HCT116 (cell line): ENCODE data around the gene PATZ1. TPM values are rescaled to one million over a fixed set of nuclear protein-coding genes. Genes with fewer than 3 reads are reported as not detected.

Source experiments
- ATAC-seq: fragments of 200-7000 bp; cut with Tn5 transposase; 2 replicates; pipeline ENCODE4 v1.9.1; 2020; ENCODE audit warnings: mild to moderate bottlenecking, moderate library complexity
- BruUV-seq: library from RNA; stranded (reverse); fragments of 400-500 nt; replicated peaks from 2 replicates; lab custom pipeline; 2021; lab: Mats Ljungman, UMichigan
- CTCF ChIA-PET: fragments of 300-600 bp; sonication (Branson Sonifier 250); formaldehyde crosslinking; loops from one replicate; lab custom pipeline; 2021; ENCODE audit warnings: antibody characterized with exemption; lab: Charles Lee
- POLR2A ChIA-PET: fragments of 300-600, 350-600 bp; sonication (Branson Sonifier 250); formaldehyde crosslinking; loops from one replicate; lab custom pipeline; 2021; ENCODE audit warnings: antibody characterized with exemption; lab: Charles Lee
- RAD21 ChIA-PET, 2 experiments: fragments of 300-600 bp; sonication (Branson Sonifier 250); formaldehyde crosslinking; loops; one replicate each; lab custom pipeline; 2023; ENCODE audit warnings: low total read pairs in 2 of 2; ENCODE audit not compliant: uncharacterized antibody in 2 of 2, unreplicated experiment in 2 of 2, low non-redundant PET in 1 of 2; lab: Charles Lee
- DNase-seq: peaks from one replicate; pipeline ENCODE4 v3.0.0-alpha.2; 2010; ENCODE audit warnings: low read depth, low spot score
- H2AFZ ChIP-seq: fragments of 200-600 bp; shearing (Covaris generic), sonication (generic); 2 replicates; pipeline ENCODE4 v1.6.1; 2017; ENCODE audit warnings: low read depth, mixed run types, mixed read lengths, antibody characterized with exemption, low read length; ENCODE audit not compliant: poor library complexity, severe bottlenecking
- H3K27ac ChIP-seq: 2 replicates; pipeline ENCODE4 v1.5.1; 2012; ENCODE audit warnings: low read depth, low read length
- H3K27me3 ChIP-seq: fragments of 200-600 bp; sonication (generic); 2 replicates; pipeline ENCODE4 v1.6.1; 2016; ENCODE audit warnings: mixed run types, low read length, mixed read lengths; ENCODE audit not compliant: insufficient read depth
- H3K36me3 ChIP-seq, 2 experiments: fragments of 200-500 bp in 1 of 2; fragments of 200-600 bp in 1 of 2; sonication (Bioruptor generic) in 1 of 2; sonication (generic) in 1 of 2; 2 replicates each; pipeline versions ENCODE4 v1.5.1 to v1.6.1; 2014 to 2016; ENCODE audit warnings: low read length in 2 of 2, inconsistent platforms in 1 of 2, mixed read lengths in 1 of 2, mixed run types in 1 of 2; ENCODE audit not compliant: insufficient read depth in 2 of 2, control insufficient read depth in 1 of 2
- H3K4me1 ChIP-seq, 2 experiments: fragments of 200-600 bp in 1 of 2; sonication (generic) in 1 of 2; 2 replicates each; pipeline versions ENCODE4 v1.5.1 to v1.6.1; 2012 to 2017; ENCODE audit warnings: low read length in 2 of 2, inconsistent platforms in 1 of 2, mild to moderate bottlenecking in 1 of 2, mixed read lengths in 1 of 2, mixed run types in 1 of 2, moderate library complexity in 1 of 2; ENCODE audit not compliant: insufficient read depth in 2 of 2, control insufficient read depth in 1 of 2
- H3K4me2 ChIP-seq: fragments of 200-600 bp; sonication (generic); 2 replicates; pipeline ENCODE4 v1.6.1; 2017; ENCODE audit warnings: mixed run types, low read length, mixed read lengths
- H3K4me3 ChIP-seq, 2 experiments: fragments of 200-600 bp in 1 of 2; sonication (generic) in 1 of 2; replicated peaks in 1 of 2; 2 replicates each; pipeline ENCODE4 v1.5.1; 2011 to 2016; ENCODE audit warnings: low read length in 2 of 2, control low read depth in 1 of 2, low read depth in 1 of 2, mild to moderate bottlenecking in 1 of 2, mixed read lengths in 1 of 2, mixed run types in 1 of 2
- H3K79me2 ChIP-seq: fragments of 200-600 bp; sonication (generic); 2 replicates; pipeline ENCODE4 v1.6.1; 2017; ENCODE audit warnings: mild to moderate bottlenecking, mixed run types, low read length, moderate library complexity, mixed read lengths; ENCODE audit not compliant: insufficient read depth
- H3K9ac ChIP-seq: fragments of 200-600 bp; sonication (generic); 2 replicates; pipeline ENCODE4 v1.6.1; 2016; ENCODE audit warnings: low read length, mixed read lengths
- H3K9me2 ChIP-seq: fragments of 200-600 bp; sonication (generic), shearing (Covaris generic); 2 replicates; pipeline ENCODE4 v1.6.1; 2017; ENCODE audit warnings: mixed run types, mild to moderate bottlenecking, moderate library complexity; ENCODE audit not compliant: insufficient read depth
- H3K9me3 ChIP-seq, 2 experiments: fragments of 200-500 bp in 1 of 2; fragments of 200-600 bp in 1 of 2; sonication (Bioruptor generic) in 1 of 2; sonication (generic) in 1 of 2; 2 replicates each; pipeline ENCODE4 v1.6.1; 2014 to 2017; ENCODE audit warnings: low read length in 2 of 2, mixed read lengths in 2 of 2, inconsistent platforms in 1 of 2, low read depth in 1 of 2, mild to moderate bottlenecking in 1 of 2, mixed run types in 1 of 2, moderate library complexity in 1 of 2; ENCODE audit not compliant: control insufficient read depth in 1 of 2, insufficient read depth in 1 of 2
- H4K20me1 ChIP-seq: fragments of 200-600 bp; sonication (generic), shearing (Covaris generic); 2 replicates; pipeline ENCODE4 v1.6.1; 2017; ENCODE audit warnings: mixed run types, mild to moderate bottlenecking, moderate library complexity; ENCODE audit not compliant: insufficient read depth
- EGR1 ChIP-seq: IDR thresholded peaks from 2 replicates; pipeline ENCODE4 v1.6.1; 2012; ENCODE audit warnings: low read depth
- ELF1 ChIP-seq: IDR thresholded peaks from 2 replicates; pipeline ENCODE4 v1.6.1; 2012; ENCODE audit warnings: low read depth, borderline replicate concordance
- EZH2 ChIP-seq: fragments of 200-600 bp; sonication (generic); IDR thresholded peaks from 2 replicates; pipeline ENCODE4 v1.6.1; 2017; ENCODE audit warnings: antibody characterized with exemption, mixed run types
- FOSL1 ChIP-seq: IDR thresholded peaks from 2 replicates; pipeline ENCODE4 v1.6.1; 2012; ENCODE audit warnings: low read depth
- MAX ChIP-seq: IDR thresholded peaks from 2 replicates; pipeline ENCODE4 v1.6.1; 2012
- POLR2AphosphoS5 ChIP-seq: IDR thresholded peaks from 2 replicates; pipeline ENCODE4 v1.6.1; 2011; ENCODE audit warnings: mild to moderate bottlenecking, low read depth, low read length, moderate library complexity
- RAD21 ChIP-seq: IDR thresholded peaks from 2 replicates; pipeline ENCODE4 v1.6.1; 2012; ENCODE audit warnings: low read depth, mild to moderate bottlenecking
- SIN3A ChIP-seq: IDR thresholded peaks from 2 replicates; pipeline ENCODE4 v1.6.1; 2012; ENCODE audit warnings: low read depth
- SP1 ChIP-seq: IDR thresholded peaks from 2 replicates; pipeline ENCODE4 v1.6.1; 2012; ENCODE audit warnings: low read depth
- SRF ChIP-seq: IDR thresholded peaks from 2 replicates; pipeline ENCODE4 v1.6.1; 2012; ENCODE audit warnings: low read depth
- ZBTB33 ChIP-seq: IDR thresholded peaks from 2 replicates; pipeline ENCODE4 v1.6.1; 2011; ENCODE audit warnings: mild to moderate bottlenecking, low read length, moderate library complexity; ENCODE audit not compliant: insufficient replicate concordance; ENCODE audit errors: extremely low read depth
- ZNF274 ChIP-seq: fragments of 200-500 bp; sonication (Bioruptor generic); IDR thresholded peaks from 2 replicates; pipeline ENCODE4 v1.6.1; 2014; ENCODE audit warnings: mild to moderate bottlenecking, low read depth, low read length, inconsistent platforms
- intact Hi-C: fragments of 100-400 bp; cut with micrococcal nuclease; formaldehyde crosslinking; loops from 2 replicates; pipeline ENCODE4 v1.10.0; 2022
- total RNA-seq: library from RNA; stranded (reverse); gene quantifications from one replicate; pipeline ENCODE4 v1.2.1, GENCODE V29; 2021; ENCODE audit not compliant: unreplicated experiment

The PATZ1 gene
- total RNA-seq, 1 experiment from 2014 or later, result 30.6 TPM

- H4K20me1 ChIP-seq, result no peaks in the 10 kb centered on the region
- H3K4me1 ChIP-seq, result peaks cover 26 to 36% of the 10 kb centered on the region in 2 experiments
- DNase-seq (peak; percentile 61), ATAC-seq (peak; percentile 98)
- intact Hi-C loops, result no loop called here
- CTCF ChIA-PET, result interaction anchor here (1.0 to 1.4 kb wide), 2 partner anchors 18 to 23 kb away, joined by 7 to 9 read pairs; no protein-coding TSS in a partner anchor
- POLR2A ChIA-PET, result no interaction called here
- BruUV-seq, result no TSS peak
- H3K4me2 ChIP-seq, result peak overlapping the region; percentile 83
- H3K9me3 ChIP-seq, result no peaks in the 10 kb centered on the region
- H3K36me3 ChIP-seq, result no peaks in the 10 kb centered on the region
- no peaks in the 10 kb centered on the region for H3K79me2 ChIP-seq
- H3K9ac ChIP-seq, result peak overlapping the region; percentile 37
- no peaks in the 10 kb centered on the region for H3K27me3 ChIP-seq
- peak overlapping the region; percentile 30 to 46 for H3K4me3 ChIP-seq
- H3K9me2 ChIP-seq, result no peaks in the 10 kb centered on the region
- H3K27ac ChIP-seq, result peak overlapping the region; percentile 43; the same call in 1 of the 2 replicates
- RAD21 ChIA-PET, result no interaction called here
- TF ChIP-seq MAX (peak; percentile 98), RAD21 (no peak), ELF1 (no peak), SP1 (peak; percentile 77), SIN3A (peak; percentile 28; the same call in 1 of the 2 replicates), EGR1 (peak; percentile 57), POLR2AphosphoS5 (peak; percentile 35; the same call in 1 of the 2 replicates), EZH2 (no peak)
- no peak overlapping the region for H2AFZ ChIP-seq
Observed at GRCh38 chr22:31290494-31291471, 55.4 kb downstream of the PATZ1 start.

GRCh38 chr22:31289344-31289743, 56.8 kb downstream of the PATZ1 start:
- TF ChIP-seq ZNF274, result no peak
- no peak for TF ChIP-seq SRF
- no peak for TF ChIP-seq ZBTB33
- no peak for TF ChIP-seq ELF1
- TF ChIP-seq RAD21, result no peak
- TF ChIP-seq FOSL1, result no peak
- TF ChIP-seq SIN3A, result no peak
- no peaks in the 10 kb centered on the region for H3K9me2 ChIP-seq
- H3K4me2 ChIP-seq, result no peak overlapping the region
- no peaks in the 10 kb centered on the region for H4K20me1 ChIP-seq
- H3K9ac ChIP-seq, result no peak overlapping the region
- CTCF ChIA-PET, result interaction anchor here (0.5 kb wide), 1 partner anchor 33 kb away, joined by 4 read pairs; no protein-coding TSS in a partner anchor
- POLR2A ChIA-PET, result no interaction called here
- H2AFZ ChIP-seq, result no peak overlapping the region
- H3K4me1 ChIP-seq, result peaks cover 21 to 29% of the 10 kb centered on the region in 2 experiments
- no peak overlapping the region for H3K27ac ChIP-seq
- no peak overlapping the region for H3K4me3 ChIP-seq
- H3K36me3 ChIP-seq, result no peaks in the 10 kb centered on the region
- BruUV-seq, result no TSS peak
- RAD21 ChIA-PET, result no interaction called here
- no peak for DNase-seq
- ATAC-seq, result no peak
- no peaks in the 10 kb centered on the region for H3K79me2 ChIP-seq
- H3K9me3 ChIP-seq, result no peaks in the 10 kb centered on the region
- intact Hi-C loops, result no loop called here
- H3K27me3 ChIP-seq, result no peaks in the 10 kb centered on the region
